Stimulated activated CD8-positive, alpha-beta memory T cell treated with anti-CD3 and anti-CD28 coated beads, Interleukin-7, amount 100 ng/mL, for 4 hours (primary cell): ENCODE results near the gene ENOX2.
"Not testable (repeated sequence)": the region's sequence is repeated elsewhere in the genome, so short reads cannot be mapped to it uniquely, and the experiment has no call there.

Experiments
- DNase-seq, 2 donors: peaks; one replicate each; pipeline ENCODE4 v3.0.0-alpha.2; 2020; ENCODE audit warnings: low read depth in 2 of 2

The ENOX2 gene, protein sequence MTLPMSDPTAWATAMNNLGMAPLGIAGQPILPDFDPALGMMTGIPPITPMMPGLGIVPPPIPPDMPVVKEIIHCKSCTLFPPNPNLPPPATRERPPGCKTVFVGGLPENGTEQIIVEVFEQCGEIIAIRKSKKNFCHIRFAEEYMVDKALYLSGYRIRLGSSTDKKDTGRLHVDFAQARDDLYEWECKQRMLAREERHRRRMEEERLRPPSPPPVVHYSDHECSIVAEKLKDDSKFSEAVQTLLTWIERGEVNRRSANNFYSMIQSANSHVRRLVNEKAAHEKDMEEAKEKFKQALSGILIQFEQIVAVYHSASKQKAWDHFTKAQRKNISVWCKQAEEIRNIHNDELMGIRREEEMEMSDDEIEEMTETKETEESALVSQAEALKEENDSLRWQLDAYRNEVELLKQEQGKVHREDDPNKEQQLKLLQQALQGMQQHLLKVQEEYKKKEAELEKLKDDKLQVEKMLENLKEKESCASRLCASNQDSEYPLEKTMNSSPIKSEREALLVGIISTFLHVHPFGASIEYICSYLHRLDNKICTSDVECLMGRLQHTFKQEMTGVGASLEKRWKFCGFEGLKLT

DNA sequence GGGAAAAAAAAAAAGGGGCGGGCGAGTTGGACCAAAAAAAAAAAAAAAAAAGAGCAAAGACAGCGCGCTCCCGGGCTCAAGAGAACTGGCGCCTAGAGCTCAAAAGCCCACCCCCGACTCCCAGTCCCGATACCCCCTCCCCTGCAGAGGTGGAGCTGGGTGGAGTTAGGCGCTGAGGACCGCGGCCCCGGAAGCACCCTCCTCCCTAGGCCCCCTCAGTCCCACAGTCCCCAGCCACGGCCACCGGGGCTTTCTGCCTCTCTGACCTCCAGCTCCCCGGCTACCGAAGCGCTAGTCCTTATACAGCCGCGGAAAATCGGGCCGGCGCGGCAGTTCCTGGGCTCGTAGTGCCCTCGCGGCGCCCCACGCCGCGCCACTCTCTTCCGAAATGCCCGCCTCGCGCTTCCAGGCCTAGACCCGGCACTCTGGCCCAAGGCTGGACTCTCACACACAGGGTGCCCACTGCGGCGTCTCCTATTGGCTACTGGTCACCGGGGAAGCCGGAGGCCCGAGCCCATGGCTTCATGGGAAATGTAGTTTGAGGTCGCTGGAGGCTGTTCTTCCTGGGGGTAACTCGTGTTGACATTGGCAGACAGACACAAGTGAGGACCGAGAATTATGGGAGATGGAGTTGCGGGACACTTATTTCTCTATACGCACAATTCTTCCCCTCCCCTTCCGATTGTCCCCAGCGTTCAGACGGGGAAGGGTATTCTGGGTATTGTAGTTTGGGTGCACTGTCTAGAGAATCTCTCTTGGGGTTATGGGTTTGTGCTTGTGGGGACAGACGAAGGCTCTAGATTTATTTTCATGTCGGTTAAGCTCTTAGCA, at the start of gene ENOX2:
ENOX2 (minus strand) TSS at position 427 of the 831 bp plus-strand sequence. CDS start 199,993 bp downstream, outside the sequence.
- peak; percentile 73 to 75 for DNase-seq

DNA sequence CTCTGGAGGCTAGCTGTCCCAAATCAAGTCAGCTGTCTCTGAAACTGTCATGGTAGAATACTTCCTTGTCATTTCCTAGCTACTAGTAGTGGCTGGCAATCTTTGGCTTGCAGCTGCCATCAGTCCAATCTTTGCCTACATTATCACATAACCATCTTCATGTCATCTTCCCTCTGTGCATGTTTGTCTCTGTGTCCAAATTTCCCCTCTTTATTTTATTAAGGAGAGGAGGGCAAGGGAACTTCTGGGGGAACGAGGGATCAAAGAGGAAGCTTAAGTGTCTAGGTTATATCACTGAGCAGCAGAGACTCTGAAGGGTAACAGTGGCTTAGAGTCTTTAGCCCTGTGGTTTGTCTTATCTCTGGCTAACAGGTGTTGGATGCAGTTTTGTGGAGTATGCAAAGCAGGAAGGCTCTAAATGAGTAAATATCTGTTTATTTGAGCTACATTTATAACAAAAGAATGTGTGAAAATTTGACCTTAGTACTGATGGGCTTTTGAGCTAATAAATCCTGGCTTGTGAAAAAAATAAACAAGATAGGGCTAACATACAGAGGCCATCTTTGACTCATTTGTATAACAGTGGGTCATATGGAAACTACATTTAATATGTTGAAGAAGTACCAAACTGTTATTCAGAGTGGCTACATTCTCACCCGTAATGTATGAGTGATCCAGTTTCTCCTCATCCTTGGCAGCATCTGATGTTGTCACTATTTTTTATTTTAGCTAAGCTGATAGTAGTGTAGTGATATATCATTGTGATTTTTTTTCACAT, 49.4 kb upstream of the ENOX2 start:
- DNase-seq = no peak

DNA sequence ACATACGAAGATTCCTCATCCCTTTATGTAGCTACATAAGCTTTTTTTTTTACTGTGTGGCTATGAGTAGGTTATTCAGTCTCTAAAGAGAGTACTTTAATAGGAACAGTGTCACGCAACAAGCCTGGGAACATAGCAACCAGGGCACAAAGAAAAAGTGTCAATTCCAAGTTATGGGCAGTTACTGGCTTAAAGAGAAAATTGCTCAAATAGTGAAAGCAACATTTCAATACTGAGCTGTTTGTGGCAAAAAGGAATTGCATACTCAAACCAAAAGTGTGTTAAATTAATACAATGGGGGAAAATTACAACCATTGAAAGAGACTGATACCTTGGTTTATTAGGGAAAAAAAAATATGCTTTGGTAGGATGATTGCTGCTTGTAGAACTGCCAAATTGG, 41.2 kb upstream of the ENOX2 start:
- DNase-seq = no peak

DNA sequence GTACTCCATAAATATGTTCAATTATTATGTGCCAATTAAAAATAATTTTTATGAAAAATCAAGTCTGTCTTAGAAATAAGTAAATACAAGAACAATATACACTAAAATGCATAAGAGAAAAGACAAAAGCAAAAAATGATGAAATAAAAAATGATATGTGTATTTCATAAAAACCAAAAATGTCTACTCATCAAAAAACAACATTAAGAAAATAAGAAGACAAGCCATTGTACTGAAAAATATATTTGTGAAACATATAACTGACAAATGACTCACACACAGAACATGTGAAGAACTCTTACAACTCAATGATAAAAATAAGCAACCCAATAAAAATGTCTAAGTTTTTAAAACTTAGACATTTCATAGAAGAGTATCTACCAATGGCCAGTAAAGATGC, 34.1 kb upstream of the ENOX2 start:
- DNase-seq = no peak

DNA sequence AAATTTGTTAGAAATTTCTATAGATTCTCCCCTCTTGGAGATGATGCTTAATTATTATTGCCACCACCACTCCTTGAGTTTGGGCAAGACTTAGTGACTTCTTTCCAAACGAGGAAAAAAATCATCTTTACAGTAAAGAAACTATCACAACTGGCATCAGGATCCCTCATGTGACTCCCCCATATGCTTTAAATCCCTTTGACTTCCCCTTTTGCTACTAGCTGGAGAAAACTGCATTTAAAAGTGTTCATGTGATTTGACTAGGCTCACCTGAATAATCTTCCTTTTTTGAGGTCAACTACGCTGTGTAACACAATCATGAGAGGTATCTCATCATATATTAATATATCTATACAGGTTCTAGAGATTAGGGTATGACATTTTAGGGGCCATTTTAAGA, 30.3 kb upstream of the ENOX2 start:
- no peak for DNase-seq

DNA sequence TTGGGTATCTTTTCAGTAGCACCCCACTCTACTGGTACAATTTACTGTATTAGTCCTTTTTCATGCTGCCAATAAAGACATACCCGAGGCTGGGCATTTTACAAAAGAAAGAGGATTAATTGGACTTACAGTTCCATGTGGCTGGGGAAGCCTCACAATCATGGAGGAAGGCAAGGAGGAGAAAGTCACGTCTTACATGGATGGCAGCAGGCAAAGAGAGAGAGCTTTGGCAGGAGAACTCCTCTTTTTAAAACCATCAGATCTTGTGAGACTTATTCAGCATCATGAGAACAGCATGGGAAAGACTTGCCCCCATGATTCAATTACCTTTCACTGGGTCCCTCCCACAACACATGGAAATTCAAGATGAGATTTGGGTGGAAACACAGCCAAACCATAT, 17.4 kb upstream of the ENOX2 start:
- not testable (repeated sequence) for DNase-seq

DNA sequence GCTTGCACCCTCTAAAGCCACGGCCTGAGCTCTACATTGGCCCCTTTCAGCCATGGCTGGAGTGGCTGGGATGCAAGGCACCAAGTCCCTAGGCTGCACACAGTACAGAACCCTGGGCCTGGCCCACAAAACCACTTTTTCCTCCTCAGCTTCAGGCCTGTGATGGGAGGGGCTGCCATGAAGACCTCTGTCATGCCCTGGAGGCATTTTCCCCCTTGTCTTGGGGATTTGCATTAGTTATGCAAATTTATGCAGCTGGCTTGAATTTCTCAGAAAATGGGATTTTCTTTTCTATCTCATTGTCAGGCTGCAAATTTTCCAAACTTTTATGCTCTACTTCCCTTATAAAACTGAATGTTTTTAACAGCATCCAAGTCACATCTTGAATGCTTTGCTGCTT, 16.7 kb upstream of the ENOX2 start:
- DNase-seq = not testable (repeated sequence)

DNA sequence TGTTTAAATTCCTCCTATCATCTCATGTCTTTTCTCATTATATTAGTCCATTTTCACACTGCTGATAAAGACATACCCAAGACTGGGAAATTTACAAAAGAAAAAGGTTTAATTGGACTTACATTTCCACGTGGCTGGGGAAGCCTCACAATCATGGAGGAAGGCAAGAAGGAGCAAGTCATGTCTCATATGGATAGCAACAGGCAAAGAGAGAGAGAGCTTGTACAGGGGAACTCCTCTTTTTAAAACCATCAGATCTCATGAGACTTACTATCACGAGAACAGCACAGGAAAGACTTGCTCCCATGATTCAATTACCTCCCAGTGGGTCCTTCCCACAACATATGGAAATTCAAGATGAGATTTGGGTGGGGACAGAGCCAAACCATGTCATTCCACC, 15.5 kb upstream of the ENOX2 start:
- DNase-seq = not testable (repeated sequence)

DNA sequence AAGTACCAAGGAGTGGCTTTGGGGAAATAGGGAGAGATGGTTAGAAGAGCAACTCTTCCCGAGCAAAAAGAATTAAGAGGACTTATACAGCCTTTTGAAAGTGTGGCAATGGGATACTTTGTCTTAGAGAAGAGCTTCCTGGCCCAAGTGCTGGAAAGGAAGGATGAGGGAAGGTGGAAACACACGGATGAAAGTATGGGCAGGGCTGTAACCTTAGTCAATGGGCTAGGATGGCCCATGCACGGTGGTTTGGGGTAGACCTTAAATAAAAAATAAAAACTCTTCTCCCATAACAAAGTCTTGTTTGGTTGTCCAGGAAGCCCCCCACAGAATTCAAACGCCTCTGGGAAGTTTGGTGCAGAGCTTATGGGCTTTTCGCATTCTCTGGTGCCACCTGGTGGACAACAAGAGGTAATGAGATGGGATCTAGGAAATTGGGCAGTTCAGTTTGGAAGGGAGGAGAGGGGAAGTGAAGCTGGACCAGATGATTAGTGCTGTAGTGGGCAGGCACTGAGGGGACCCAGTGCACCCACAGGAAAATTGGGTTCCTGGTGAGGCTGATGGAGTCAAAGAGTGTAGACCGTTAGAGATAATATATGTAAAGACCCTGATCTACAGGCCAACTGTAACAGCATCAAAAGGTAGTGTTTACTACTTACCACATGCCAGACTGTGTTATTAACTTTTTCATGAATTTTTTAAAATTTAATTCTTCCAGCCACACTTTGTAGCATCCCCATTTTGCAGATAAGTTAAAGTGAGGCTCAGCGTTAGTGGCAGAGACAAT, 13.8 kb upstream of the ENOX2 start:
- peak; percentile 2 to 6 for DNase-seq

DNA sequence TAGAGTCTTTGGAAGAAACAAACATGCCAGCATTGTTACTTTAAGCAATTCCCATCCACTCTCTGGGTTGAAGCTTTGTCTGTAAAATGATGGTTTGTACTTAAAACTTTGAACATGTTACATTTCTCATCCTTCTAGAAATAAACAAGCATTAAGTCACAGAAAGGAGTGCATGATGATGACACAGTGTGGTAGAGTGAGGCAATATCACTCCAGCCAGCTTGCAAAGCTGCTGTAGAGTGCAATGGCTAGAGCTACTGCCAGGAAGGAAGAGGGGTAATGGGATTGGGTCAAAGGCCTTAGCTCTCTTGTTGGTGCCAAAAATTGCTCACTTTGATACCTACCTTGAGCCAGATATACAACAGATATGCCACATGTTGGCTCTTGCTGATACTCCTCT, 12.3 kb upstream of the ENOX2 start:
- no peak for DNase-seq

DNA sequence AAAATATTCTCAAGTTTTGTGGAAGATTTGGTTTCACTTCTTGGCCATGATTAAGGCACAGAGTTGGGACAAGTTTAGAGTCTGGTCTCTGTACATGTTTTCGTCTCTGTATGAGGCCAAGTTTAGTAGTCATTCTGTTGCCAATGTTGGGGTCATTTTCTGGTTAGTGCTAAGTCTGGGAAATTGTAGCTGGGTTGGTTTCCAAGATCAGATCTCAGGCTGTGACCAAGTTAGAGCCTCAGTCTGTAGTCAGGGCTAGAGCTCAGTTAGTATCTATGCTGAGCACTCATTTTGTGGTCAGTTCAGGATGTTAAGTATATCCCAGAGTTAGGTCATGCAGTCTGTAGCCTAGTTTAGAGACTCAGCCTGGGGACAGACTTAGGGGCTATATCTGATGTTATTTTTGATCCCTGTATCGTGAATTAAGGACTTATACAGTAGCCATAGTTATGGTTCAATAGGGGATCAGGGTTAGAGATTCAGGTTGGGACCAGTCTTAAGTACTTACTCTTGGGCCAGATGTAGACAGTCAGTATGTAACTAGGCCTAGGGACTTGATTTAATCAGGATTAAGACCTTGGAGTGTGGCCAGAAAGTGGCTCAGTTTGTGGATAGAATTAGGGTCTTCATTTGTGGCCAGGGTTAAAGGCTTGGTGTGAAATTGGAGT, 6.6 kb upstream of the ENOX2 start:
- no peak for DNase-seq

DNA sequence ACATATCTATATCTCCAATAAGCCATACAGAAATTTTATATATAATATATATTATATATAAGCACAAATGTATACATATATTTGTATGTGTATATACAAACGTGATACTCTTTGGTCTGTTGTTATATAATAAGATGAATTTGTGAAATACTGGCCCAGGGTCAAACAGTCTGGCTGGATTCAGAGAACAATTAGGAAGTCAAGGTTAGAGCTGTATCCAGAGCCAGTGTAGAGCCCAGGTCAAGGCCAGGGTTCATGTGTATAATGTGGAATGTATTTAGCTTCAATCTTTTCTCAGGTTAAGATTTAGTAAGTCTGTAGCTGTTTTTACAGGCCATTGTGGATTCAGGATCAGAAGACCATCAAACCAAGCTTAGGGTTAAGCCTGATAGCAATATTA, 3.8 kb upstream of the ENOX2 start:
- DNase-seq = no peak

DNA sequence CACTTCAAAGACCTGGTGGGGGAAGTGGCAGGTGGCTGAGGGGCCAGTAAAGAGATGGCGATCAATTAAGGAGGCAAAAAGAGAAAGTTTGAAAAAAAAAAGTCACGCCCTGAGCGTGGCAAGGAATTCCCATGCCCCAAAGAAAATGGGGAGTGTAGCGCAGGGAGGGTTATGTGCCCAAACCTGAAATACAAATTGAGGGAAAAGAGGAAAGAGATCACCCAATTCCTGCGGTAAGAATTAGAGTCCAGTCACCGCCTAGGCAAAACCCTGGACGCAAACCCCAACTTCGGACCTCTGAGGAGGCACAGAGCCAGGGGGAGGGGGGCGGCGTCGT, 595 bp downstream of the ENOX2 start:
- DNase-seq = no peak

DNA sequence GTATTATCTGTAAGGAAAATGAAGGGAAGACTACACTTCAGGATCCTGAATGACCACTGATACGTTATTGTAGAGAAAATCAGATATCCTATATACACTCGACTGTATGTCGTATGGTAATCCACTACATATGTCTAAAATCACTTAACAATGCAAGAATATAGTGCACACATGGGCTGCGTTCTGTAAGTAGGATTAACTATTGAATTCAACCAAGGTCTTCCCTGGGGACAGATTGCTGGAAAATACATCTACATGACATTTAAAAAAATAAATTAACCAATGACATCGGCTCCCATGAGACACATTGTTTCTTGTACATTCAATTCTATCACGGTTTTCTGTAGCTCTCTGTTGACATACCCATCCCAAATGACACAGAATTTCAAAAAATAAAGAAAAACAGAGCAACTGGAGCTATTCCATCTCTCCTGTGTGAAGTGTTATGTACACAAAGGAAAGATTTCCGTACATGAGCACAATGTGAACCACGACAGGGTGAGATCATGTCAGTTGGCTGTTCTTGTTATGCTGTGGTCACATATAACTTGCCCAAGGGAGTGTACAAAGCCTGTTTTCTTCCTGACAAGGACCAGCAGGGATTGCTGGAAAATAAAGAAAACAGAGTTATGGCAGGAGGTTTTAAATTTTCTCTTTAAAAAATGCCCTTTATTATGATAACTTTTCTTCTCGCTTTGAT, 6.1 kb downstream of the ENOX2 start:
- no peak for DNase-seq

DNA sequence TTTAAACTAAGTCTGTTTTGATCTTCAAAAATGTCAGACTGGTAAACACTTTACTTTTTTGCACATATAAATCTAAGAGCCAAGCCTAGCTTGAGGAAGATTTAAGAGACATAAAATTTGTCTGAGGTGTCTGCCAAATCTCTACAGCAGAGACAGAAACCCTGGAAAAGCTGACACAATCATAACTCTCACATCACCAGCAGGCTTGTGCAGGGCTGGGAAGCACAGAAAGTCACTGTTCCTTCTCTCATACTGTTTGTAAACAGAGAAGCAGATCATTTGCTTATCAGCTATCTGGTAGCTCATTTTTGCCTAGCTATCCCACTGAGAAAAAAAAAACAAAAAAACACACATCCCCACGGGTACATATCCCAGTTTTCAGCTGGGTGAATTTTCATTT, 7.0 kb downstream of the ENOX2 start:
- DNase-seq = no peak

DNA sequence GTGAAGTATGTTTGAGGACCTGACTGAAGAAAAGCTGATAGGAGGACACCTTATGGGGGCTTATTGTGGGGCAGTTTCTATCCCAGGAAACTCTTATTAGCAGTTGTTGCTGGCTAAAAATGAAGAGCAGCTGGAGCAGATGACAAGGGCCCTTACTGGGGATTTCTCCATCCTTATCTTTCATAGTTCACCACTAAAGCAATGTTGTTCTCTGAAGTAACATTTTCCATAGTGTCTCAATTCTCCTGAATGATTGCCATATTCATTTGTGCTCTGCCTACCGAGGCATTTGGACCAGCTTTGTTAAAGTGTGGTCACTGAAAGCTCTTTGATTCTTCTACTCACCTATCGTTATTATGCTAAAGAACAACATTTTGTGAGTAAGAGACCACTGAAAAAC, 7.7 kb downstream of the ENOX2 start:
- DNase-seq = no peak

DNA sequence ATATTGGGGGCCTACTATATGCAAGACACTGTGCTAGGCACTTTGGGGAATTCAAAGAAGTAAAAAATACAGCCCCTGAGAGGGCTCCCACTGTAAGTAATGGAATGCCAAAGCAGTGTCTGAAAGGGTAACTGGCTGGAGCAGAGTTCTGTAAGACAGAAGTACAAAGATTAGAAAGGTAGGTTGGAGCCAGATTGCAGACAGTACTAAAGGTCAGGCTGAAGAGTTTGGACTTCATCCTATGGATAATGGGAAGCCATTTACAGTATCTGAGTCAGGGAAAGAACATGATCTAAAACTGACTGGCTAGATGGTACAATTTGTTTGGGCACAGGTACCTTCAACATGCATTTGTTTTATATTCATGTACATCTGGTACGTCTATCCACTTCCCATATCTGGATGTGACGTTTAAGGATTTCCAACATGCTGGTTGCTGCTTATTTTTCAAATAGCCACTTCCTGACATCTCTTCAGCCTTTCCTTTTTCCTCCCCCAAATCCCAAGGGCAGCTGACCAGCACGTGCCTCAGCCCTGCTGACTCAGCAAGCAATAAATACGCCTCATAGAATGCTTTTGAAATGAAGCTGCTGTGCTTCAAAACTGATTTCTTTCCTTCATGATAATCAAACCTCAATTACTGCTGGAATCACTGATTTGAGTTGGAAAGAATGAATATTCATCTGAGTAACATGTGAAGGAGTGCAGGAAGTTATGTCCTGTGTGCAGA, 9.5 kb downstream of the ENOX2 start:
- DNase-seq = no peak

DNA sequence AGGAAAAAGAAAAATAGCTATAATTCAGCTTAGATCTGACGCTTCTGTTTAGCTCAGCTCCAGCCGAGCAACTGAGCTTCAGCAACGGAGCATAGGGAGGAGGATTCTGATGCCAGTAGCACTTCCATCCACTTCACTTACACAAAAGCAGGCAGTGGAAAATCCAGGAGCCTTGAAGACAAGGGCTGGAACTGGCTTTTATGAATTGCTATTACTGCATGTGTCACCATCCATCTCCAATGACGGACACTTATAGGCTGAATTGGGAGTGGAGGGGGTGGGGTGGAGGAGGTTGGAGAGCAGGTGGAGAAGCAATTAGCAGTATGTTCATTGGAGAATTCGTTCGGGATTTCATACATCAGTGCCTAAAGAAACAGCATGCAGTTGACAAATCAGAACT, 15.6 kb downstream of the ENOX2 start:
- no peak for DNase-seq

DNA sequence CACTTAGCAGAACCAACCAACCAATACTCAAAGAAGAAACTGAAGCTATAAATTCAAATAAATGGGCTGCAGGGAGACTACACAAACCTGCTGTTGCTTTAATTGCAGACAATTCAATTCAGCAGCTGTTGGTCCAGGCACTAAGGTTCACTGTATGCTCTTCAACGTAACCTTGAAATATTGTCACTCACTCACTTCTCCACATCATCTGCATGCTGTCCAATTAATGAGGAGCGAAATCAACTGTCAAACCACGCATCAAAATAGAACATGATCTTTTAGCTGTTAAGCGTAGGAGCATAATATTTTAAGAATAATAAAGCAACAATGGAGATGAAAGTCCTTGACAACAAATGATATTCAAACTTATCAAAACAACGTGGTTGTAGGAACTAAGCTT, 17.0 kb downstream of the ENOX2 start:
- no peak for DNase-seq
